HG03135 (cell line): ENCODE measurements around the gene XRCC2.

ENCODE experiments used
- ATAC-seq: cut with Tn5 transposase; IDR thresholded peaks from one replicate; pipeline ENCODE4 v1.9.1; 2021; ENCODE audit warnings: mild to moderate bottlenecking, moderate library complexity; ENCODE audit not compliant: unreplicated experiment

The XRCC2 gene

DNA sequence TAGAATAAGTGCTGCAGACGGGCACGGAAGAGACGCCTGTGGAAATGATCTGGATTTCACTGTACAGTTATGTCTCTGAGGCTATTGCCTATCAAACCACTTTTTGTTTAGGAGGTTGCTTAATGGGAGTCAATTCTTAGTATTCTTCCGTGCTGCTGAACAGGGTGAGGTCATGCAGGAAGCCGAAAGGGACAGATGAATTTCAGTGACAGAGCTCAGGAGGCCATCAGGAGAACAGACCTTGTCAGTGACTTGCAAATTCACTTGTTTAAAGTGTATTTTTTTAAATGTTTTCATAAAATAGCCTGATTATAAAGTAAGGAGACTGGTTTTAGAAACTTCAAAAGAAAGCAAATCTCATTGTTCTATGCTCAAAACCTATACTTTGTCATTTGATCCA lies 58.9 kb downstream of the XRCC2 start:
- no peak for ATAC-seq

DNA sequence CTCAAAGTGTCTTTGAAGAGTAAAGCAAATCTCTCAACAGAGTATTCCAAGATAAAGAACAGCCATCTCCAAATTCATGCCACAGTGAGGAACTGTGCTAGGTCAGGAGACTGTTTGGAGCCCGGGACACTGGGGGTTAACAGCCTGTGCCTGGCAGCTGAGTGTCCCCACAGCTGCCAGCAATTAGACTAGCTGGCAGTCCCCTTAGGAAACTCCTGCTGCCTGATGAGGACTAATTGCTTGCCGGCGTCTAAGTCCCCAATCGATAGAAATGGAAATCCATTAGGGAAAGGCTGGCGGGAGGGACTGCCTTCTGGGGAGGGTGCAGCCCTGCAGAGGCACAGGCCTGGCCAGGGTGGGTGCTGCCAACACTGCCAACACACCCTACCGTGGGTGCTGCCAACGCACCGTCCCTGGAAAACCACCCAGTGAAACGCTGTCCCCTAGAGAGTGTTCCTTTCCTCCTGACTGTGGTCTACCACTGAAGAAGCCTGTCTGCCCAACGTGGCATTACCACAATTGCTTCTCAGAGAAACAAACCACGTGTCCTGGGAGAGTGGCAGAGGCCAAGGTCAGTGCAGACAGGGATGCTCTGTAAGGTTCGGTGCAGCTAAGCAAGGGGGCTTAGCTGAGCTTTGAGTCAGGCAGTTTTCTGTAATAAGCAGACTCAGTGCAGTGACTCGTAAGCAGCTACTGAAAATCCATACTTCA lies 60.8 kb downstream of the XRCC2 start:
- ATAC-seq = no peak

DNA sequence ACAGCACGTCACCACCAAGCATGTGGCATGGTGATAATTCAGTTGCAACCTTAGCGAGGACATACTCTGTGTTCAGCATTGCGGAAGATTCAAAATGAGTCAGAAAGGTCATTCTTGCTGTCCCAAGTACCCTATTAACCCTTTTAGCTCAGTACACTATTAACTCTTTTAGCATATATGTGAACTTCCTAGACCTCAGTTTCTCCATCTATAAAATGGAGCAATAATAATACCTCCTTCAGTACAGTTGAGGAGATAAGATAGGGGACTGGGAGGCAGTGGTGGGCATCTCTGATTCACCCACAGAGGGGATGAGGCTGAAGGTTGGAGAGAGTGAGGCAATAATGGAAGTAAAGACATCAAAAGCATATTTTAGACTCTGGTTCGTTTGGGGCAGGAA lies 67.3 kb downstream of the XRCC2 start:
- no peak for ATAC-seq

GRCh38 chr7:152608208-152608607 lies 67.7 kb downstream of the XRCC2 start:
- no peak for ATAC-seq

DNA sequence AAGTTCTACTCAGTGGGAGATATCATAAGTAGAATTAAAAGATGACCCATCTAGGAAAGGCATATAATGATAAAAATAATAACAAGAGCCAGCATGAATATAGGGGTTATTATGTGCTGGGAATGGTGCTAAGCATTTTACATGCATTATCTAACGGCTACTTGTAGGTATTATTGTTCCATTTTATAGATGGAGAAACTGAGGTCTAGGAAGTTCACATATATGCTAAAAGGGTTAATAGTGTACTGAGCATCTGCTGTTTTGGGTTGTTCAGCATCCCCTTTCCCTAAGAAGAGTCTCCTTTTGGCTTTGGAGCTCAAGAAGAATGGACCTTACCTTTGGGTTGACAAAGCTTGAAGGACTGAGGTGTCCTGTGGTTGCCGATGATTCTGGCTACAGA lies 68.9 kb downstream of the XRCC2 start:
- ATAC-seq = no peak

DNA sequence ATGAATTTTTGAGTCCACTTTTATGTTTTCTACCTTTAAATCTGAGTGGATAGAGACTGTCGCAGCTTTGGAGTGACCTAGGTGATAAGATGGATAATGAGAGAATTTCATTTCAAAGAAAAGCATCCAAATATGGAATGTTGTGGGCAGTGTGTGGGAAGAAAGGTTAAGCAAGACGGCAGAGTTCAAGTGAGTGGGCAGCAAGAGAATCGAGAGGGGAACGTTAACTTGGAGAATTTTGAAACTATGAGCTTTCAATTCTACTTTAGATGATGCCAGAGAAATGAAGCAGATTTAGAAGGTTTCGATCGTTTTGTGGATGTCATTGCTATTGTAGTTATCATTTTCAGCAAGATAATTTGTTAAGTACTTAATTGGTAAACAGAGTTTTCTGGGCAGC lies 73.0 kb downstream of the XRCC2 start:
- ATAC-seq = no peak

DNA sequence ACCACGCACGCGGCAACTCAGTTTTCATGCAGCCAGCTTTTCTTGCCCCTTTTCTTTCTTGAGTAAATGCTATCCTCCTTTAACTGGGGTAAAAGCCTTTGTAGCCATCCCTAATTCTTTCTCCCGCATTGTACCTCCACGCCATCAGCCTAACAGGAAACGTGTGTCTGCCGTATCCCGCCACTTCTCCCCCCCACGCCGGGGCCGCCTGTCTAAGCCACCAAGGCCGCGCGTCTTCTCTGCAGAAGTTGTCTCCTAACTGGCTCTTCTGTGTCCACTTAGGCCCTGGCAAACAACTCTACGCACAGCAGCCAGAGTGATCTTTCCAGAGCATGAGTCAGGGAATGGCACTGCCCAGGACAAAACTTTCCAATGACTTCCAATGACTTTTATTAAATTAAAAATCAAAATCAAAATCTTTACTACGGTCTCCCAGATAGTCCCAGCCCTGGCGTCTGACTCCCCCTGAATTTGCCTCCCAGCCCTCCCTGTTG lies 74.6 kb downstream of the XRCC2 start:
- ATAC-seq = no peak

DNA sequence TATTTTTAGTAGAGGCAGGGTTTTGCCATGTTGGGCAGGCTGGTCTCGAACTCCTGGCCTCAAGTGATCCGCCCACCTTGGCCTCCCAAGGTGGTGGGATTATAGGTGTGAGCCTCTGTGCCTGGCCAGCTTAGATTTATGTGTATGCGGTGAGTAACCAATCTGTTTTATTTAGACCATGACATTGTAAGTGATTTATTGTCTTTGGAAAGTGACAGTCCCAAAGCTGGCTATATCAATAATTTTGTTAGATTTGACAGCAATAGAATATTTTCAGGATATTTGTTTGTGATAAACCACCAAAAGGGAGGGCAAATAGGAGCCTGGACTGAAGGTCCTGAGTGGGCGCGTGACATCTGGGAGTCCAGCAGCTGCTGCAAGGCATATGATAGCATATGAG lies 75.7 kb downstream of the XRCC2 start:
- ATAC-seq = no peak

DNA sequence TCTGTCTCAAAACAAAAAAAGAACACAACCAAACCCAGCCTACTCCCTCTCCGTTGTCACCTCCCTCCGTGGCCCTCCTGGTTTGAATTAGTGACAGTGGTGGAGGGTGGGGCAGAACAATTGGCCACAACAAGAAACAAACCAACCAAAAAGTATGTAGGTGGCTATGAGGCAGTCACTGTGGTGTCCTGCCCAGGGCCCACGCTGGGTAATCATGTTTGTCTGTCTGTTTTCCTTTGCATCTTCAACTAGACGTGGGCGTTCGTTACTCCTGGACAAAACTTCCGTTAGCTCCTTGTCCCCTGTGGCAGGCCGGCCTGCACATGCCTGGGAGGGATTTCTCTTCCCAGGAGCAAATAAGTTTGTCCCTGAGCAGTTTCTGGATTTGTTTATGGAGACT lies 78.4 kb downstream of the XRCC2 start:
- no peak for ATAC-seq

GRCh38 chr7:152596824-152597223 lies 79.1 kb downstream of the XRCC2 start:
- no peak for ATAC-seq
